NCI-H1092 (cell line): Measurements from ENCODE around the gene ITPRIP.

Experiments used
- DNase-seq: peaks from one replicate; lab custom pipeline; 2025; lab: John Stamatoyannopoulos, UW

Gene ITPRIP

DNA sequence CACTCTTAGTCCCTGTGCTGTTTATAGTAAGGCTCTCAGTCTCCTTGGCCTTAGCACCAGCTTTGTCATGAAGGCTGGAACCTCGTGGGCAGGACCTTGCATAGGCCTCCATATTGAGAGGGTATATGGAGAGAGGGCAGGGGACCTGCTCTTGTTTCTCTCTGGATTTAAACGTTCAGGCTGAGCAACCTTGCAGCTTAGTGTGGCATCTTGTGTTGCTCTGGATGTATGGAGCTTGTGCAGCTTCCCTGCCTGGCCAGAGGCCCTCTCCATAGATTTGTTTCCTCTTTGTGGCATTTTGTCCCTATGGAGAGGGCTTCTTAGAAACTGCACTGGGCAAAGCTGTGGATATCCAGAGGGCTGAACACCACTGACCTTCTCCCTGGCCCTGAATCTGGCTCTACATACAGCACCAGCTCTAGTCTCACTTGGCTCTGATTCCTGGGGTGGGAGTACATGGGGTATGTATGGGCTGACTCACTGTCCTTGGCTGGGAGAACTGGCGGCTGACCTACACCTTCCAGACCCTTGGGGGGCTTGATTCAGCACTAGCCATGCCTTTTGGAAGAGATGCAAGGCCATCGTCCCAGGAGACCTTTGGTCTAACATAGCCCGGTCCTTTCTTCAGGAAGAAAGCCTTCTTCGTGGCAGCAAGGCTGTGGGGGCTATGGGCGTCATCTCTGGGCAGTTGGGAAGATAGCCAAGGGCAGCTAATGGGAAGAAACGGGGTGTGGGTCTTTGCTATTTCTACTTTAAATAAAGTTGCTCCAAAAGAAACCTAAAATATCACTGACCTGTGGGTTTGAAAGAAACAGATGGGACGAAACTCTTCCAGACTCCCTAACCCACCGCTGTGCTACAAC lies 30.5 kb downstream of the ITPRIP start:
- no peak for DNase-seq

GRCh38 chr10:104306897-104307296 lies 31.4 kb downstream of the ITPRIP start:
- DNase-seq: no peak

- no peak for DNase-seq
Observed at GRCh38 chr10:104304927-104305326, 33.3 kb downstream of the ITPRIP start.

- DNase-seq: no peak
Observed at GRCh38 chr10:104304356-104304745, 33.9 kb downstream of the ITPRIP start.

DNA sequence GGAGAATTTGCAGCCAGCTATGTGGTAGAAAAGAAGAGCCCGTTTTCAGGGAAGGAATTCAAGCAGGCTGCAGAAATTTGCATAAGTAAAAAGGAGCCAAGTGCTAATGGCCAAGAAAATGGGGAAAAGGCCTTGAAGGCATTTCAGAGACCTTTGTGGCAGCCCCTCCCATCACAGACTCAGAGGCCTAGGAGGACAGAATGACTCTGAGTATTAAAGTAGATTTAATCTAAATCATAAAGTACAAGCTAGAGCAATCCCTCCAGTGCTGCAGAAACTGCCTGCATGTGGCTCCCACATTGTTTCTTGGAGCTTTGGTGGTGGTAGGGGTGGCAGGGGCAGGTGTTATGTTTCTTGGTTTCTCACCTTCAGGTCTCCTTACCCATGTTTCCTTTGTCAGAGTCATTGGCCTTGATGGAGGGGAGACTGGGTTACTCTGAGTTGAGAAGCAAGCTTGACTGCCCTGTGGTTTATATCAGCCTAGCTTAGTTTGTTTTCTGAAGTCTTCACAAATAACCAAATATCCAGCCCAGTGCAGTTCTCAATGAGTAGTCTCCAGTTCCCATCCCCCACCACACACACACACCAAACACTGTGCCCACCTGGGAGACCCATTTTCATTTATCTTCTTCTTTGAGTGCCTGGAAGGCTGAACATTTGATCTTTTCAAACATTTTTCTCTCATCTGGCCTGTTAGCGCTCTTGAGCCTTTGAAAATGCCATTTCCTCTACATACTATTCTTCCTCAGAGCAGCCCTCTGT lies 34.5 kb downstream of the ITPRIP start:
- DNase-seq: no peak

DNA sequence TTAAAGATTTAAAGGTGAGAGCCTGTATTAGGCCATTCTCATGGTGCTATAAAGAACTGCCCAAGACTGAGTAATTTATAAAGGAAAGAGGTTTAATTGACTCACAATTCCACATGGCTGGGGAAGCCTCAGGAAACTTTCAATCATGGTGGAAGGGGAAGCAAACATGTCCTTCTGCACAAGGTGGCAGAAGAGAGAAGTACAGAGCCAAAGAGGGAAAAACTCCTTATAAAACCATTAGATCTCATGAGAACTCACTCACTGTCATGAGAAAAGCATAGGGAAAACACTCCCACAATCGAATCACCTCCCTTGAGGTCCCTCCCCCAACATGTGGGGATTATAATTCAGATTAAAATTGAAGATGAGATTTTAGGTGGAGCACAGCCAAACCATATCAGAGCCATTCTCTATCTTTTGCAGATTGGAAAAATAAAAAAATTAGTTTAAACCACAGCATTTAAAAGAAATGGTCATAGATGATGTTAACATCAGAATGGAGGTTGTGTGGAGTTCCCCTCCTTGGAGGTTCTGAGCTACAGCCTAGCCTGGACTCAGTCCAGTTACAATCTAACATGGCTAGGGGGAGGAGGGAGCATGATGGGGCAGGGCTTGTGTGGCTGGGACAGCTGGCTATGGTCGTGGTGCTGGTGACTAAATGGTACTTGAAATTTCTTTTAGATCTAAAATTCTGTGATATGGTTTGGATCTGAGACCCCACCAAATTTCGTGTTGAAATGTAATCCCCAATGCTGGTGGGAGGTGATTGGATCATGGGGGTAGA lies 36.2 kb downstream of the ITPRIP start:
- no peak for DNase-seq

- DNase-seq: peak; percentile 79
Observed at GRCh38 chr10:104300736-104301292, 37.5 kb downstream of the ITPRIP start.

DNA sequence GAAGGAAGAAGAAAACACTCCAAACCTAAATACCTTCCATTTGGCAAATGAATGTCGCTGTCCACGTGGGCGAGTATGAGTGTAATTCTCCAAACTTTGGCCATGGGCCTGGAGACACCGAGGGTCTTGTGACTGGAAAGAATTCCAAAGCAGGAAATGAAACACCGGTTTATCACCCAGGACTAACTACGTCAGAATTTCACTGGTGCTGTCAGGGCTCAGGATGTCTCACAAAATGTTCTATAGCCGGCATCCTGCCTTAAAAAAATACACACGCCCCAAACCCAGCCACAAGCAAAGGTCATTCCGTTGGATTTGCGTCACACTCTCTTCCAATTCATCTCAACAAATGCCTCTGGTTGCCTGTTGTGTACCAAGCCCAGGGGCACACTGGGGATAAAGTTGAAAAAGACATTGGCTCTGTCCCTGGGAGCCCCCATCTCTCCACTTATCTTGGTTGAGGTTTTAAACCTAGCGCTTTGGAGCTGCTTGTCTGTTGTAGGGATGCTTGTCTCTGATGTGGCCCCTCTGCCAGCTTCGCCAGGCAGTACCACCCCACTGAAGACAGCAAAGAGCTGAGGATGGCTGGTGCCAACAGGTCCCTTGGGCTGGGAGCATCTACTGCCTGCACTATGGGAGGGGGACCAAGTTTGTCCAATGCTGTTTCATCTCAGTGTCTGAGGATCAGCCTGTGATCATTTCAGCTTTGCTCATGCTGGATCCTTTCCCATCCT lies 38.1 kb downstream of the ITPRIP start:
- DNase-seq: no peak

DNA sequence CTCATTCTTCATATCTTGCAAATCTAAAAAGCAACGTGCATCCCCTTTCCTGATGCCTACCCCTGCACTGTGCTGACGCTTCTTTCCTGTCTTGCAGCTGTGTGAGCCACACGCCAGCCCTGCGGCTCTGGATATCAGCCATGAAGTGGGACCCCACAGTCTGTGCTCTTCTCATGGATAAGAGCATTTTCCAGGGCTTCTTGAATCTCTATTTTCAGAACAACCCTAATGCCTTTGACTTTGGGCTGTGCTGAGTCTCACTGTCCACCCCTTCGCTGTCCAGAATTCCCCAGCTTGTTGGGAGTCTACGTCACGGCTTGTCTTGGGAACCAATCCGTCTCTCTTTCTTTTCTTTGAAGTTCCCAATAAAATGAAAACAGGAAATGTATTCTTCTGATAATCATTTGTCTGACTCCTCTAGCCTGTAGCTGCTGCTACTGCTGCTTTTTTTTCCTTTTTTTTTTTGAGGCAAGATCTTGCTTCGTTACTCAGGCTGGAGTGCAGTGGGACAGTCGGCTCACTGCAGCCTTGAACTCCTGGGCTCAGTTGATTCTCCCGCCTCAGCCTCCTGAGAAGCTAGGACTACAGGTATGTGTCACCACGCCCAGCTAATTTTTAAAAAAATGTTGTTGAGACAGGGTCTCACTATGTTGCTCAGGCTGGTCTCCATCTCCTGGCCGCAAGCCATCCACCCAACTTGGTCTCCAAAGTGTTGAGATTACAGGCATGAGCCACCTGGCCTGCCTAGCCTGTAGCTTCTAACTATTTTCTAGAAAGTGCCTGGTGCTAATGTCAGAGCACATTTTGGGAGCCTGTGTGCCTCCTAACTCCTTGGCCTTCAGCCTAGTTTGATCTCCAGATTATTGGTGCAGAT lies 39.0 kb downstream of the ITPRIP start:
- DNase-seq: no peak

- no peak for DNase-seq
Observed at GRCh38 chr10:104297697-104298660, 40.3 kb downstream of the ITPRIP start.

GRCh38 chr10:104296687-104297436 lies 41.4 kb downstream of the ITPRIP start:
- DNase-seq: no peak

DNA sequence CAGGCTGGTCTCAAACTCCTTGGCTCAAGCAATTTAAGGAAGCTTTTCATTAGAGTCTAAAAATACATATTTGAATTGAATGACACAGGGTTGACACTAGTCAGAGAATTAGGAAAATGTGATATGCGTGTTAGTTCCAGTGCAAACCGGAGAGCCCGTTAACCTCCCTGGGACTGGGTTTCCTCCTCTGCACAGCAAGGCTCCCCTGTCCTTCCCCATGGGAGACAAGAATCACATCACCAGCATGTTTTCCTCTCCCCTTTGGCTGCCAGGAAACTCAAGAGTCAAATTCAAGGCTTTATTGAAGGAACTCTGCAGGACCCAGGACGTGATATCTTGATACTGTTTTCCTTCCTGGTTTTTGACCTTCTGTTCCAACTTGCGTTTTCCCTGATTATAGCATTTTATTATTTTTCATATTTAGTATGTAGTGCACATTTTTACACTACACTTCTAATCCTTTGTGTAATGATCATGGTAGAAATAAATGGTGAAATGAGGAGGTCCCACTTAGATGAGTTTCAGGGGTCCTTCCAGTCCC lies 44.4 kb downstream of the ITPRIP start:
- no peak for DNase-seq

DNA sequence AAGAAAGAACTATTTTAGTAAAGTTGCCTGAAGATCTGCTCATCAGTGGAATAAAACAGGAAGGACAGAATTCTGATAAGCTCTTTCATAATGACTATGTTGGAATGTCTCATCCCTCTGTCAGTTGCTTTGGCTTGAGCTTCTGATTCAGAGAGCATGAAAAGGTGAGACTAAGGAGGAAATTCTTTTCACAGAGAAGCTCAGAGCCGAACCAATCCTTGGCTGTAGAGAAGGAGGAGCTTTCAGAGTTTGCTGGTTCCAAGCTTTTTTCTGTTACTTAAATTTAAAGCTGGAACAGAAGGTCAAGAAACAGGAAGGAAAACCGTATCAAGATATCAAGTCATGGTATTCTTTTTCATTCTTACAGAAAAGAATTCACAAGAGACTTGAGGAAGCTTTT lies 45.3 kb downstream of the ITPRIP start:
- no peak for DNase-seq

- DNase-seq: peak; percentile 78
Observed at GRCh38 chr10:104291439-104291951, 46.8 kb downstream of the ITPRIP start.

- no peak for DNase-seq
Observed at GRCh38 chr10:104288355-104288754, 49.9 kb downstream of the ITPRIP start.

DNA sequence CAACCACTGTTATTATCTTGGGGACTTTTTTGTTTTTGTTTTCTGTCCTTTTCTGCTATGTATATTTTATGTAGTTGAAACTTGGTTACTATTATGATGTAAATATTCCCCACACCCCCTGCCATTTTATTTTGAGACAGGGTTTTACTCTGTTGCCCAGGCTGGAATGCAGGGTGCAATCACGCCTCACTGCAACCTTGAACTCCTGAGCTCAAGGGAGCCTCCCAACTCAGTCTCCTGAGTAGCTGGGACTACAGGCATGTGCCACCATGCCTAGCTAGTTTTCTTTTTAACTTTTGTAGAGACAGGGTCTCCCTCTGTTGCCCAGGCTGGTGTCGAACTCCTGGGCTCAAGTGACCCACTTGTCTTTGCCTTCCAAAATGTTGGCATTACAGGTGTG lies 51.3 kb downstream of the ITPRIP start:
- no peak for DNase-seq

DNA sequence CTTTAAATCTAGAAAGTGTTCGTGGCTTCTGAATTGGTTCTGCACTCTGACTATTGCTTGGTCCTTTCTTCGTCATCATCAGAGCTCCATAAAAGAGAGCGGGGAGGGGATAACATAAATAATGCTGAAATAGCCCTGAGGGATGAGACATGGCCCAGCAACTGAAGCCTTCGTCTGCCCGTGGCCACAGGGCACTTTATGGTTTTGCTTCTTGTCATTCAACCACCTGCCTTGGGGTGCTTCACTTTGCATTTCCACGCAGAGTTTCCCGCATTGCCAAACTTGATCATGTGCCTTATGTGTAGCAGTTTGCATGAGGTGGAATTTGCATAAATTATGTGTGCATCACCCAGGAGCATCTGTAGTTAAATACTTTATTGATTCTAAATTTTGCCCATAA lies 53.4 kb downstream of the ITPRIP start:
- no peak for DNase-seq

DNA sequence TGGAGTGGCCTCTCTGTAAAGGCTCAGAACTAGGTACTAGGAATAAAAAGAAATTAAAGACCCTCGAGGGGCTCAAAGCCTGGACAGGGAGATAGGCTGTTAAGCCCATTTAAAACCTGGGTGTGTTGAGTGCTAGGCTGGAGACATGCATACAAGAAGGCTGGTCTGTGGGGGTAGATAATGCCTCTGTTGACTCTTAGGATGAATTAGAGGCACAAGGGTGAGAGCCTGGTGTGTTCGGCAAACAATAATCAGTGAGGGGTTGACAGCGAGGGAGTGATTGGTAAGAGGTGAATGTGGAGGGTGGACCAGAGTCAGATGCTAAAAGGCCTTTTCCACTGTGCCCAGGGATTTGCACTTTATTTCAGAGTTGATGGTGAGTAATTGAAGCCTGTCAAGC lies 56.6 kb downstream of the ITPRIP start:
- DNase-seq: no peak
